ENCODE data around the gene SHISA5.

- TF ChIP-seq CTCF (IDR thresholded peaks at IDR 0.05) (no peak), POLR2AphosphoS5 (IDR thresholded peaks at IDR 0.05) (no peak), POLR2A (IDR thresholded peaks at IDR 0.05) (no peak)
Observed at GRCh38 chr3:48467110-48467454, 36.9 kb downstream of the SHISA5 start.
